Mucosa of descending colon (tissue), 3 donors: ENCODE results near the gene LTB. TPM values are rescaled to one million over a fixed set of nuclear protein-coding genes. Genes with fewer than 3 reads are reported as not detected.

Source experiments
- ATAC-seq: fragments of 200-7000 bp; cut with Tn5 transposase; one replicate; pipeline ENCODE4 v1.9.1; 2020; ENCODE audit warnings: mild to moderate bottlenecking, moderate library complexity
- DNase-seq, 3 donors: peaks; one replicate each; pipeline ENCODE4 v3.0.0-alpha.2; 2020
- H3K36me3 ChIP-seq: fragments of 200-600 bp; one replicate; pipeline ENCODE4 v1.8.0; 2021; ENCODE audit warnings: low read depth, mild to moderate bottlenecking
- H3K4me1 ChIP-seq: fragments of 200-600 bp; one replicate; pipeline ENCODE4 v1.8.0; 2021; ENCODE audit warnings: low read depth, mild to moderate bottlenecking
- H3K4me3 ChIP-seq: fragments of 200-600 bp; one replicate; pipeline ENCODE4 v1.8.0; 2021; ENCODE audit warnings: mild to moderate bottlenecking
- H3K9me3 ChIP-seq: fragments of 200-600 bp; one replicate; pipeline ENCODE4 v1.8.0; 2021; ENCODE audit warnings: mild to moderate bottlenecking
- CTCF ChIP-seq: fragments of 200-600 bp; IDR thresholded peaks from one replicate; pipeline ENCODE4 v1.8.0; 2022; ENCODE audit warnings: antibody characterized with exemption, mild to moderate bottlenecking
- intact Hi-C, 2 donors: fragments of 100-400 bp; cut with DNase I in 1 of 2; cut with micrococcal nuclease in 1 of 2; formaldehyde crosslinking; loops; one replicate each; pipeline versions ENCODE4 v1.11.0 to v1.11.1; 2022; cut with DNase I, micrococcal nuclease
- total RNA-seq, 3 donors: library from RNA; stranded (reverse); fragmentation: NEBNext Ultra II Directional in 2 of 3; extraction: Animal tissue kit (Norgen Biotek cat#: 25700) in 2 of 3; gene quantifications; one replicate each; pipeline versions ENCODE4 v1.2.1 to v1.2.4, GENCODE V29; 2021 to 2023
- donor health status: DM: no; HTN: no; CAD: no; lungs with moderate emphysema.
- donor health status: DM: no; HTN: no; CAD: no.
- donor health status: DM: no; HTN: yes; CAD: no.

Gene LTB
- total RNA-seq, 3 donors from 2014 or later, result 2.1 to 3.4 (median 2.2) TPM

- H3K36me3 ChIP-seq, result peaks cover 7% of the 10 kb centered on the region
- intact Hi-C loops, result no loop called here
- H3K4me3 ChIP-seq, result no peak overlapping the region
- peaks cover 32% of the 10 kb centered on the region for H3K4me1 ChIP-seq
- H3K9me3 ChIP-seq, result no peaks in the 10 kb centered on the region
- no peak for ATAC-seq
- TF ChIP-seq CTCF, result no peak
- no peak for DNase-seq
These were observed 38.6 kb downstream of the LTB start for GRCh38 chr6:31543639-31544038.

- Histone ChIP-seq H3K4me3 (peak within 1 kb of the TSS; percentile 52), H3K4me1 (peaks cover 25% of the 10 kb centered on the region)
- no peak for TF ChIP-seq CTCF
These were observed 40.3 kb downstream of the LTB start, which contains the start of gene DDX39B for GRCh38 chr6:31541658-31542521. TSS of gene DDX39B (minus strand) at chr6:31542003. CDS start at chr6:31540532, 1,471 bp downstream.

GRCh38 chr6:31541059-31541657, 41.1 kb downstream of the LTB start:
- intact Hi-C loops, result no loop called here
- TF ChIP-seq CTCF, result no peak
- peaks cover 29% of the 10 kb centered on the region for H3K36me3 ChIP-seq
- H3K9me3 ChIP-seq, result no peaks in the 10 kb centered on the region
- peaks cover 25% of the 10 kb centered on the region for H3K4me1 ChIP-seq
- DNase-seq (peak in 2 of 3 donors; percentile 69 to 85), ATAC-seq (peak; percentile 56)
- peak overlapping the region; percentile 52 for H3K4me3 ChIP-seq

More at GRCh38 chr6:31541658-31542521, 40.3 kb downstream of the LTB start, which contains the start of gene DDX39B:
- Histone ChIP-seq H3K9me3 (no peaks in the 10 kb centered on the region), H3K36me3 (peaks cover 24% of the 10 kb centered on the region)
- intact Hi-C loops, result no loop called here
- ATAC-seq (peak; percentile 91), DNase-seq (peak; percentile 93 to 98 (median 94))

- Histone ChIP-seq H3K4me1 (peaks cover 25% of the 10 kb centered on the region), H3K9me3 (no peaks in the 10 kb centered on the region), H3K4me3 (peak overlapping the region; percentile 52), H3K36me3 (peaks cover 29% of the 10 kb centered on the region)
- no peak for DNase-seq
- intact Hi-C loops, result no loop called here
- no peak for ATAC-seq
- TF ChIP-seq CTCF, result no peak
These were observed 41.6 kb downstream of the LTB start for GRCh38 chr6:31540640-31541039.

- Histone ChIP-seq H3K9me3 (no peaks in the 10 kb centered on the region), H3K36me3 (peaks cover 42% of the 10 kb centered on the region), H3K4me3 (no peak overlapping the region), H3K4me1 (peaks cover 25% of the 10 kb centered on the region)
- DNase-seq (no peak), ATAC-seq (no peak)
- no peak for TF ChIP-seq CTCF
- intact Hi-C loops, result no loop called here
These were observed 43.3 kb downstream of the LTB start for GRCh38 chr6:31538805-31539400.
